NCI-H2196 (cell line): ENCODE data around the gene SCGB3A1.

Experiments
- DNase-seq: peaks from one replicate; lab custom pipeline; 2025; ENCODE audit not compliant: unreplicated experiment; lab: John Stamatoyannopoulos, UW

Gene SCGB3A1, protein sequence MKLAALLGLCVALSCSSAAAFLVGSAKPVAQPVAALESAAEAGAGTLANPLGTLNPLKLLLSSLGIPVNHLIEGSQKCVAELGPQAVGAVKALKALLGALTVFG

GRCh38 chr5:180591311-180591887 is at the start of gene SCGB3A1:
SCGB3A1 (minus strand) TSS chr5:180591499; CDS start chr5:180591462, 37 bp downstream.
- DNase-seq, result no peak

GRCh38 chr5:180640611-180640860 is 49.2 kb upstream of the SCGB3A1 start:
- DNase-seq, result no peak

DNA sequence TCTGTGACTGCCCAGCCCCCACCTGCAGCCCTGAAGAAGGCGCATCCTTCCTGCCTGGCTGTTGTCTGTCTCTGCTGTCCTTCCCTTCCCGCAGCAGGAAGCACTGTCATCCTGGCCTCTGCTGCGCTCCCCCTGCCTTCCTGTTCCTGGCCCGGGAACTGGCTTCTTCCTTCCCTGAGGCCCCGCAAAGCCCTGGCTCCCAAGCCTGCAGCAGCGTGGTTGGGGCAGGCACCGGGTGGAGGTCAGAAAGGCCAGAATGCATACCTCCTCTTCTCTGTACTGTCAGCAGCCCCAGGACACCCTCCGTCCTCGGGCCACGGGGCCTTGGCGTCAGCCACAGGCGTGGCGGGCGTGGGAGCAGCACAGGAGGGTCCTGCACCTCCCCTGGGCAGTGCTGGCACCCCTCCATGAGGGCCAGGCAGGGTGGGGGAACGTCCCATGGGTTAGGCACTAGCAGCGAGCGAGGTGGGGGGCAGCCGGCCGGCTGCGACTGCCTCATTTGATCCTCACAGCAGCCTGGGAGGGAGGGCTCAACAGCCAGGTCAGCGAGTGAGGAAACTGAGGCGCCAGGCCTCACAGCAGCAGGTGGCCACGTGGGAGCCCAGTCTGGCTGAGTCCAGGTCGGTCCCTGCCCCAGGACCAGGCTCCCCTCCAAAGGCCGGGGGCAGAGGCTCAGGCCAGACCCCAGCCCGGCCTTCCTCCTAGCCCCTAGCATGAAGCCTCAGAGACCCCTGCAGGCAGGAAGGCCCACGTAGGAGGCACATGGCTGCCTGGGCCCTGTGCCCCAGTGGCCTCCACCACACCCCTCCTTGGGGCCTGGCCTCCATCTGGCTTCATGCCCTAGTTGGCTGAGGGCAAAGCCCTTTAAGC is 48.7 kb upstream of the SCGB3A1 start:
- no peak for DNase-seq

GRCh38 chr5:180639287-180639686 is 48.0 kb upstream of the SCGB3A1 start:
- no peak for DNase-seq

- no peak for DNase-seq
Observed at GRCh38 chr5:180637962-180638680, 46.8 kb upstream of the SCGB3A1 start.

DNA sequence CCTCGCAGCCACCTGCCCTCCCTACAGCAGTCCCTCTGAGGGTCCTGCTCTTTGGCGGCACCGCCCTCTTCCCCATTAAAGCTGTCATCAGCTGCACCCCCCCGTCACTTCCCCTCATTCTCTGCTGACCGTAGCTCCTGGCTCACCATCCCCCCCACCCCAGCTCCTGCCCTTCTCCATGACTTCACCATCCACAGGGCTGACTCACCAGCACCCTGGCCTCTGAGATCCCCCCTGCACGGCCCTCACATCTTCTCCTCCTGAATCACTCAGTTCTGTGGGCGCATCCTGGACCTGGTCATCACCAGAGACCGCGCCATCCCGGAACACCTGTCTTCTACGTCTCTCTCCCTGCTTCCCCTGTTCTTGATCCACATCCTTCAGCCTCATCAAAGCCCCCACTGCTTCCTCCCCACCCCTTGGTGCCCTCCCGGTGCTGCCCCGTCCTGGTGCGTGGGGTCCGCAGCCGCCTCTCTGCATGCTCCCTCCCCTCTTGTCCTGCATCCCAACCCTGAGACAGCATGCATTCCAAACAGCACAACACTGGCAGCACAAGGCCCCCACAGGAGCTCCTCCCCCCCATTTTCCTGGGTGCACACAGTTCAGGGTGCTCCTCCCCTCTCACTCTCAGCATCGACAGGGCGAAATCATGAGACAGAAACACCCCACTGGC is 45.2 kb upstream of the SCGB3A1 start:
- DNase-seq, result no peak

DNA sequence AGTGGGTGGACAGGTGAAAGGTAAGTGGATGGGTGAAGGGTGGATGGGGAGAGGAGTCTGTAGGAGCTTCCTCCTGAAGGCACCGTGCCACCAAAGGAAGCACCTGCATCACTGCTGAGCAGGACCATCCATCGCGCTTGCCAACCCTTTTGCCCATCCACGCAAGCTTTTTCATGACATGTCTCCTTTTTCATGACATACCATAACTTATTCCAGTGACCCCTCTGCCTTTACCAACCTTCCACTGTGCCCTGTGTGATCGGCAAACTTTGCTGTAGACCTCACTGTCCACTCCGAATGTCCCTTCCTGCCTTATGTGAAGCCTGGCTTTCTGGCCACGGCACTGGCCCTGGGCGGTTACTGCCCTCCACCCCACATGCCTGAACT is 44.7 kb upstream of the SCGB3A1 start:
- DNase-seq, result no peak

DNA sequence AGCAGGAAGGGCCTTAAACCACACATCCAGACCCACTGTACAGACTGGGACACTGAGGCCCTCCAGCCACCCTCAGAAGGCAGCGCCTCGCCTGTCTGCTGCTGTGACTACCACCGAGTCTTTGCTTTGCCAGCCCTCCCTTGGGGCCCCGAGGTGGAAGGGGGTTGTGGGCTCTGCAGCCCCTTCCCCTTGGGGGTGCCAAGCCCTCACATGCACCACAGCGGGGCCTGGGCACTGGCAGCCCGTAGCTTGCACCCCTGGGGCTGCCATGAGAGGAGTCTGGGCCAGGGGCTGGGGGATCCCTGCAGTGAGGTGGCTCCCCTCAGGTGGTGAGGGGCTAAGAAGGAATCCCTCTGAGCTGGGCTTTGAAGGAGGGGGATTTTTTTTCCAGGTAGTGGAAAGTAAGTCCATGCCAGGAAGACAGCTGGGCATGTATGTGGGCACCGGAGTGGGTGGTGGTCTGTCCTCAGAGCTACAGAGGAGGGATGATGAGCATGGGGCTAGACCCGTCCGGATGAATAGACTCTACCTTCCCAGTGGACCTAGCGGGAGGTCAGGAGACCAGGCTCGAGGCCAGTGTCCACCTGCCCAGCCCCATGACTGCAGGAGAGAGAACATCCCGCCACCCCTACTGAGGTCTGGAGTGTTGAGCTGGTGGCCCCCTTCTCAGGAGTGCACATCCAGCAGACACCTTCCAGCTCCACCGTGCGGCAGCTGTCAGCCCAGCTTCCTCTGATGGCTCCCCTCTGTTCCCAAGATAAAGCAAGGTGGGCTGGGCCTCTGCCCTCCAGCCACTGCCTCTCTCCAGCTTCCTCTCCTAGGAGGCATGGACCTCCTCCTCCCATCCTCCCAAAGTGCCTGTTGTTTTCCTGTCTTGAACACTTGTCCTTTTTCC is 42.2 kb upstream of the SCGB3A1 start:
- no peak for DNase-seq

GRCh38 chr5:180632768-180633167 is 41.5 kb upstream of the SCGB3A1 start:
- DNase-seq, result no peak

DNA sequence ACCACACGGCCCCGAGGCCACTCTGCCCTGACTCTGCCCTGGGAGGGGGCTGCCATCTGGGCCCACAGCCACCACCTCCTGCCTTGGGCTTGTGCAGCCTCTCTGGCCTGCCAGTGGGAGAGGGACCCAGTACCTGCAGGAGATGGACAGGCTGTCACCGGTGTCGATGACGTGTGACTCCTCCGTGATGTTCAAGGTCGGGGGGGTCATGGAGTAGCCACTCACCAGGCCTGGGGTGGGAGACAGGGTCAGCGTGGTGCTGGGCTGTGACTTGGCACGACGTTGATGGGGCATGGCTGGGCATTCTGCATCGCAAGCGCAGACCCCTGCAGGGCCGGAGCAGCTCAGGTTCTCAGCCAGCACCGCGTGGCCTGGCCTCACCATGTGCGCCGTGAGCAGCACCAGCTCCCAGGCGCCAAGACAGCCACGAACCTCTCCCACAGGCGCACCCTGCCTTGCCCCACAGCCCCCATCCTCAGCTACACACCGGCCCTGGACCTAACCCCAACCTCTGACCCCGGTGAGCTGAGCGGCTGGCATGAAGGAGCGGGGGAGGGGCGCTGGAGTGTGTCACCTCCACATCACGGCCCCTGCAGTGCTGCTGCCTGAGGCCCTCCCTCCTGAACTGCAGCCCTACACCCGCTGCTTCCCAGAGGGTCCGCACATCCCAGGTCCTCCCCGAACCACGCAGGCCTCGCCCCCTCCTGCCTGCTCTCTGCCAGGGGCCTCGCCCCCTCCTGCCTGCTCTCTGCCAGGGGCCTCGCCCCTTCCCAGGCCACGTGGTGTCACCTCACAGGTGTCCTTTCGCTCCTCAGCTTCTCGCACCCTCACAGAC is 40.5 kb upstream of the SCGB3A1 start:
- no peak for DNase-seq

- DNase-seq, result no peak
Observed at GRCh38 chr5:180630426-180630825, 39.1 kb upstream of the SCGB3A1 start.

DNA sequence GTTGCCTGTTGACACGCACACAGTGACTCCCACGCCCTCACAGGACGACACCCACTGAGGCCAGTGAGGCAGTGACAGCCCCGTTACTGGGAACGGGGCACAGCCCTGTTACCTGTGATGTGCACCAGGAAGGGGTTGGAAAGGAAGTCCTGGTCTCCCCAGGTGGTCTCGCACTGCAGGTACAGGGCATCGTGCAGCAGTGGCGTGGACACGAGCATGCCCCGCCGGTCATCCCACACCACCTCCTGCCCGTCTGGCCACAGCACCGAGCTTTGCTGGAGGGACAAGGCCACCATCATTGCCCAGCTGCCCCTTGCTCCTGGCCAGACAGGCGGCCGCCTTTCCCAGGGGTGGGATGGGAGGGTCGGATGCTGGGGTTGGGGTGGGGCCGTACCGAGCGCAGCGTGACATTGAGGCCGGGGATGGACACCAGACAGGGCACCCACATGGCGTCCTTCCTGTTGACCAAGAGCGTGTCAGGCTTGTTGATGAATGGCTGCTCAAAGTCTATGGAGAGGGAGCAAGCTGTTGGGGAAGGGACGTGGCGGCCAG is 38.6 kb upstream of the SCGB3A1 start:
- no peak for DNase-seq

- no peak for DNase-seq
Observed at GRCh38 chr5:180628827-180629750, 37.8 kb upstream of the SCGB3A1 start.

GRCh38 chr5:180628211-180628610 is 36.9 kb upstream of the SCGB3A1 start:
- DNase-seq, result no peak

- no peak for DNase-seq
Observed at GRCh38 chr5:180627386-180628120, 36.3 kb upstream of the SCGB3A1 start.

DNA sequence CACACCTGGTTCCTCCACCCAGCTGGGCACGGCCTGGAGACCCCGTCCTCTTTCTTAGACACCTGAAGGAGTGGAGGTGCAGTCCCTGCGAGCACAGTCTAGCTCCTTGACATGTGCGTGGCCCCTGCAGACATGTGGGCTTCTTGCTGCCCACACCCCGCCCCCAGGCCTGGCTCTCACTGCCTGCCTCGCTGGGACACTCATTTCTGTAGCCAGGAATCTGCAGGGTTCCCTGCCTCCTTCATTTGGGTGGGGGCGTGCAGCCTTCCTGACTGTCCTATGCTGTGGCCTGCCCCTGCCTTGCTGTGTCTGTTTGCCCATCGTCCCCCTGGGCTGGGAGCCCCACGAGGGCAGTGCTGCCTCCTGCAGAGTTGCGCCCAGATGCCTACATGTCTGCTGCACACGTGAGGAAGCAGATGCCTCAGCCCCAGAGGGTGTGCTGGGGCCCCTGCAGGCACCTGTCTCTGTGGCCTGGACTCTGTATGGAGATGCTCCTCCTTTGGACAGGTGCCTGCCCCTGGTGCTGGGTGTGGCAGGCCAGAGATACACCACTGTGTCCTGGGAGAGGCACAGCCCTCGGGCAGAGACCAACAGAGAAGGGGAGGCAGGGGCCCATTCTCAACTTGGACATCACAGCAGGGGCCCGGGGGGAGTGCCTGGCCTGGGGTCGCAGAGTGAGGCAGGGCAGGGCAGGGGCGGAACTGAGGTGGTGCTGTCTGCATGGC is 35.5 kb upstream of the SCGB3A1 start:
- DNase-seq, result no peak
